GM21423 (cell line): Measurements from ENCODE around the gene HDAC4.
"Not testable (repeated sequence)": the region's sequence is repeated elsewhere in the genome, so short reads cannot be mapped to it uniquely, and the experiment has no call there.

Experiments used
- ATAC-seq: cut with Tn5 transposase; IDR thresholded peaks from one replicate; pipeline ENCODE4 v1.9.1; 2021; ENCODE audit warnings: mild to moderate bottlenecking, moderate library complexity; ENCODE audit not compliant: unreplicated experiment

HDAC4 gene

GRCh38 chr2:239285071-239285931, 115.5 kb downstream of the HDAC4 start:
- no peak for ATAC-seq

GRCh38 chr2:239283961-239284795, 116.6 kb downstream of the HDAC4 start:
- no peak for ATAC-seq

- no peak for ATAC-seq
Measured at GRCh38 chr2:239283288-239283945, 117.4 kb downstream of the HDAC4 start.

GRCh38 chr2:239282448-239283287, 118.2 kb downstream of the HDAC4 start:
- ATAC-seq, result no peak

GRCh38 chr2:239280296-239281017, 120.4 kb downstream of the HDAC4 start:
- not testable (repeated sequence) for ATAC-seq

- no peak for ATAC-seq
Measured at GRCh38 chr2:239279508-239280295, 121.1 kb downstream of the HDAC4 start.

- no peak for ATAC-seq
Measured at GRCh38 chr2:239278941-239279365, 121.9 kb downstream of the HDAC4 start.

GRCh38 chr2:239278361-239278760, 122.5 kb downstream of the HDAC4 start:
- ATAC-seq, result no peak

GRCh38 chr2:239277401-239278085, 123.3 kb downstream of the HDAC4 start:
- ATAC-seq, result no peak

- no peak for ATAC-seq
Measured at GRCh38 chr2:239276851-239277250, 124.0 kb downstream of the HDAC4 start.

- no peak for ATAC-seq
Measured at GRCh38 chr2:239275847-239276831, 124.7 kb downstream of the HDAC4 start.

- no peak for ATAC-seq
Measured at GRCh38 chr2:239275044-239275685, 125.7 kb downstream of the HDAC4 start.

- ATAC-seq, result no peak
Measured at GRCh38 chr2:239274391-239275043, 126.3 kb downstream of the HDAC4 start.

- no peak for ATAC-seq
Measured at GRCh38 chr2:239273280-239274234, 127.3 kb downstream of the HDAC4 start.

GRCh38 chr2:239272626-239273025, 128.2 kb downstream of the HDAC4 start:
- no peak for ATAC-seq
